ENCODE data around the gene DKC1. TPM values are rescaled to one million over a fixed set of nuclear protein-coding genes. Genes with fewer than 3 reads are reported as not detected.
A peak's percentile ranks its signal among the peaks of the same experiment; 100 is the strongest.

The DKC1 gene
- 39.3 TPM for total RNA-seq

DNA sequence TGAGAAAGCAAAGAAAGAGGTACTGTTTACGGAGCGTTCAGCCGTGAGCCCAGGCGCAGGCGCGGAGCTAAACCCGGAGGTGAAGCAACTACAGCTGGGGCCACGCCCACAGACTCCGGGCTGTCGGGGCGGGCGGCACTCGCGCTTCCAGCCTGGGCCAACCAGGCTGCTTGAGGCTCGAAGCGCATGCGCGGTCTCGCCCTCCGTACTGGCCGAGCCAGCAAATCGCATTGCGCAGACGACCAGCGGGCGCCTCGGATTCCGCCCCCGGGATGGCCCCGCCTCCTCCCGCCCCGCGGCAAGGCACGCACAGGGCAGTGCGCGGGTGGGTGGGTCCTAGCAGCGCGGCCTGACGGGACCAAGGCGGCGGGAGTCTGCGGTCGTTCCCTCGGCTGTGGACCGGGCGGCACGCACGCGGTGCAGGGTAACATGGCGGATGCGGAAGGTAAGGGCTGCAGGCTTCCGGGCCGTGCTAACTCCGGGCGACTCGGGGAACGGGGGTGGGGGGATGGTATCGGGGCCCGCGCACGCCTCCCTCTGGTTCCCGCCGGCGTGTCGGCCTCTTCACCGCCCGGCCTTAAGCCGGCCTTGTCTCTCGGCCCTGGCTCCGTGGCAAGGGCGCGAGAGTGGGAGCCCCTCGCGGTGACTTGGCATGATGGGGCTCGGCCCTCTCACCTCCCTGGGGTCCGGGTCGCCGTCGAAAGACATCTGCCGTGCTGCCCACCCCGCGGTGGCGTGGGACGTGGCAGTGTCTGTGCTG is at the start of gene DKC1:
TSS of gene DKC1 (plus strand) at position 328 of the 760 bp plus-strand sequence. CDS start at position 430, 102 bp downstream.
- H3K9me3 ChIP-seq (ENCODE audit: low read depth, low read length) = no peaks in the 10 kb centered on the region
- H3K27me3 ChIP-seq (ENCODE audit: insufficient read depth, low read length) = no peaks in the 10 kb centered on the region
- H3K4me3 ChIP-seq (ENCODE audit: low read length) = peak within 1 kb of the TSS; percentile 53
- H3K4me1 ChIP-seq (ENCODE audit: insufficient read depth, low read length) = peaks cover 13% of the 10 kb centered on the region

DNA sequence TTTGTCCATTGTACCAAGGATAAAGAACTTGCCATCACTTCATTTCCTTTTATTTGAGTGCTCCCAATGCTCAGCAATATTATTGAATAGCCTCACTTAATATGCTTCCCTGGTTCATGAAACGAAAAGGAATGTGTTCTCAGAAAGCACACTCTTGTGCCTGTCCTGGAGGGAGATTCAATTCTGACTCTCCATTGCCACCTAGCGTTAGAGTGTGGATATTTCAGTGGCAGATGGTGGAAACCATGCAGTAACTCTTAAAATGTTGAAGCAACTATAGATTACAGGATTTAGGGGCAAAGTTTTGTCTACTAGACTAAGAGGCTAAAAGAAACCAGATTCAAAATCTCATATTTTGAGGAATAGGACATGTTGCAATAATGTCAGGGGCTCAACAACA is 47.7 kb upstream of the DKC1 start:
- no peak overlapping the region for H3K4me3 ChIP-seq (ENCODE audit: low read length)
- peaks cover 81% of the 10 kb centered on the region for H3K4me1 ChIP-seq (ENCODE audit: insufficient read depth, low read length)
- H3K9me3 ChIP-seq (ENCODE audit: low read depth, low read length) = no peaks in the 10 kb centered on the region
- H3K27me3 ChIP-seq (ENCODE audit: insufficient read depth, low read length) = no peaks in the 10 kb centered on the region

DNA sequence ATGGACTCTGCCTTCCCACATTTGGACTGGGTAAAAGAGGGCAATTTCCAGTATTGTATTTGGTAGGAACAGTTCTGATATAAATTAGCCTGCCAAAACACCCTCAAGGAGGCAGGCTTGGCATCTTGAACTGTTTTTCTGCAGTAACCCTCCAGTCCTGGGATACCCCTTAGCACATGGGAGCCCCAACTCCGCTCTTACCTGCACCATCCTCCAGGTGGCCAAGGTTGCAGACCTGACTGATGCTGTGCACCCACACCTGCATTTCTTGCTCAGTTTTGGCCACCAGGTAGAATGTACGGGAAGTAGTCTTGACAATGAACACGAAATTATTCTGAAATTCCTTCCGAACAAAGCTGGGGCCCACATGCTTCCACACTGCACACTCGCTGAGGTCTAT is 46.8 kb upstream of the DKC1 start:
- Histone ChIP-seq H3K4me3 (ENCODE audit: low read length) (no peak overlapping the region), H3K27me3 (ENCODE audit: insufficient read depth, low read length) (no peaks in the 10 kb centered on the region), H3K9me3 (ENCODE audit: low read depth, low read length) (no peaks in the 10 kb centered on the region), H3K4me1 (ENCODE audit: insufficient read depth, low read length) (peaks cover 87% of the 10 kb centered on the region)

- H3K4me3 ChIP-seq (ENCODE audit: low read length) = no peak overlapping the region
- peaks cover 73% of the 10 kb centered on the region for H3K4me1 ChIP-seq (ENCODE audit: insufficient read depth, low read length)
- no peaks in the 10 kb centered on the region for H3K27me3 ChIP-seq (ENCODE audit: insufficient read depth, low read length)
- no peaks in the 10 kb centered on the region for H3K9me3 ChIP-seq (ENCODE audit: low read depth, low read length)
Observed at GRCh38 chrX:154717824-154718223, 44.8 kb upstream of the DKC1 start.

DNA sequence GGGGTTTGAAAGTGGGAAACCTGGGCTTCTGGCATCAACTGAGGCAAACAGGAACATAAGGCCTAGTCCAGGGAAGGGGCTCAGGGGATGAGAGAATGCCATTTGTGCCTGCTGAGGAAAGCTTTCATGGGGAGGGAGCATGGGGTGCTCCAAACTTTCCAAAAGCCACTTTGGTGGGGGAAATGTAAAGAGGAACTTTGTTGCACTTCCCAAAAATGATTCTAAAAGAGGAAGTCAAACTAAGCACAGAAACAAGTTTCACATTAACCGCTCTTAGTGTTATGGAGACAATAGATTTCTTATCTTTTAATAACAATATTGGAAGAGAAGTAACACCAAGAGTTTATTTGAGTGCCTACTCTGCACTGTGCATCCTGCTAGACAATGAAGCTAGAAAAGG is 44.0 kb upstream of the DKC1 start:
- Histone ChIP-seq H3K9me3 (ENCODE audit: low read depth, low read length) (no peaks in the 10 kb centered on the region), H3K27me3 (ENCODE audit: insufficient read depth, low read length) (no peaks in the 10 kb centered on the region), H3K4me3 (ENCODE audit: low read length) (no peak overlapping the region), H3K4me1 (ENCODE audit: insufficient read depth, low read length) (peaks cover 74% of the 10 kb centered on the region)

- Histone ChIP-seq H3K27me3 (ENCODE audit: insufficient read depth, low read length) (no peaks in the 10 kb centered on the region), H3K9me3 (ENCODE audit: low read depth, low read length) (no peaks in the 10 kb centered on the region), H3K4me1 (ENCODE audit: insufficient read depth, low read length) (peaks cover 75% of the 10 kb centered on the region), H3K4me3 (ENCODE audit: low read length) (no peak overlapping the region)
Observed at GRCh38 chrX:154719132-154719675, 43.5 kb upstream of the DKC1 start.

- Histone ChIP-seq H3K9me3 (ENCODE audit: low read depth, low read length) (no peaks in the 10 kb centered on the region), H3K27me3 (ENCODE audit: insufficient read depth, low read length) (no peaks in the 10 kb centered on the region), H3K4me3 (ENCODE audit: low read length) (no peak overlapping the region), H3K4me1 (ENCODE audit: insufficient read depth, low read length) (peaks cover 75% of the 10 kb centered on the region)
Observed at GRCh38 chrX:154720067-154720466, 42.6 kb upstream of the DKC1 start.

DNA sequence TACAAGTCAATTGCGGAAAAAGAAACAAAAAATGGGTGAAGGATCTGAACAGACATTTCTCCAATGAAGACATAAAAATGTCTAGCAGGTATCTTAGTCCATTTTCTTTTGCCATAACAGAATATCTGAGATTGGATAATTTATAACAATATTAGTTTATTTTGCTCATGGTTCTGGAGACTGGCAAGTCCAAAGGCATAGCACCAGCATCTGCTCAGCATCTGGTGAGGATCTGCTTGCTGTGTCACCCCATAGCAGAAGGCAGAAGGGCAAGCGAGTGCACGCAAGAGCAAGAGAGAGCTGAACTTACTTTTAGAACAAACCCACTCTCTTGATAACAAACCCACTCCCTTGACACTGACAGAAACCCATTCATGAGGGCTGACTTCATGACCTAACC is 41.5 kb upstream of the DKC1 start:
- H3K4me1 ChIP-seq (ENCODE audit: insufficient read depth, low read length) = peaks cover 75% of the 10 kb centered on the region
- H3K4me3 ChIP-seq (ENCODE audit: low read length) = no peak overlapping the region
- no peaks in the 10 kb centered on the region for H3K9me3 ChIP-seq (ENCODE audit: low read depth, low read length)
- H3K27me3 ChIP-seq (ENCODE audit: insufficient read depth, low read length) = no peaks in the 10 kb centered on the region

DNA sequence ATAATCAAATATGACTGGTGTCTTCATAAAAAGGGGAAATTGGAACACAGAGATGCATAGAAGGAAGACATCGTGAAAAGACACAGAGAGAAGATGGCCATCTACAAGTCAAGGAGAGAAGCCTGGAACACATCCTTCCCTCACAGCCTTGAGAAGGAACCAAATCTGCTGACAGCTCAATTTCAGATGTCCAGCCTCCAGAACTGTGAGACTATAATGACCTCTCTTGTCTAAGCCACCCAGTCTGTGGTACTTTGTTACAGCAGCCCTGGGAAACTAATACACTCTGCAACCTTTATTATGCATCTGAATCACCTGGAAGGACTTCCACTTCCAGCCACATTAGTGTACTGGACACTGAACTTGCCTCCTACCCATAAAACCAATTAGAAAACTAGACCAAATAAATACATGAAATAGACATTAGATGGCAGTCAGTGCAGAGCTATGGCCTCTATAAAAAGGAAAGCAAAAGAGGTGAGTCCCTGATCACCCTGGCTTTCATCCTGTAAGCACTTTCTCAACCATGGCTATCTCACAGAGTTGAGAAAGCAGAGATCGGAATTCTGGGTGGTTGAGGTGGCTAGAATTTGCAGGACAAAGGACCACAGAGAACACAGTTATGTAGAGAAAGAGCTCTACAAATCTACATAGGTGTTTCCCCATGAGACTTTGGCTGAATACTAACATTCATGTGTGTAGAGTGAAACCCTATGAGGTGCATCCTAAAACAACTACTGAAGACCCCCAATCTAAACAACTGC is 37.5 kb upstream of the DKC1 start:
- H3K4me3 ChIP-seq (ENCODE audit: low read length) = no peak overlapping the region

GRCh38 chrX:154727418-154727817 is 35.2 kb upstream of the DKC1 start:
- Histone ChIP-seq H3K9me3 (ENCODE audit: low read depth, low read length) (no peaks in the 10 kb centered on the region), H3K4me1 (ENCODE audit: insufficient read depth, low read length) (peaks cover 93% of the 10 kb centered on the region), H3K27me3 (ENCODE audit: insufficient read depth, low read length) (no peaks in the 10 kb centered on the region), H3K4me3 (ENCODE audit: low read length) (no peak overlapping the region)

More for the DNA sequence above, 37.5 kb upstream of the DKC1 start:
- Histone ChIP-seq H3K9me3 (ENCODE audit: low read depth, low read length) (no peaks in the 10 kb centered on the region), H3K4me1 (ENCODE audit: insufficient read depth, low read length) (peaks cover 78% of the 10 kb centered on the region), H3K27me3 (ENCODE audit: insufficient read depth, low read length) (no peaks in the 10 kb centered on the region)

- Histone ChIP-seq H3K27me3 (ENCODE audit: insufficient read depth, low read length) (no peaks in the 10 kb centered on the region), H3K4me1 (ENCODE audit: insufficient read depth, low read length) (peaks cover 95% of the 10 kb centered on the region), H3K9me3 (ENCODE audit: low read depth, low read length) (no peaks in the 10 kb centered on the region), H3K4me3 (ENCODE audit: low read length) (no peak overlapping the region)
Observed at GRCh38 chrX:154727871-154728270, 34.8 kb upstream of the DKC1 start.

DNA sequence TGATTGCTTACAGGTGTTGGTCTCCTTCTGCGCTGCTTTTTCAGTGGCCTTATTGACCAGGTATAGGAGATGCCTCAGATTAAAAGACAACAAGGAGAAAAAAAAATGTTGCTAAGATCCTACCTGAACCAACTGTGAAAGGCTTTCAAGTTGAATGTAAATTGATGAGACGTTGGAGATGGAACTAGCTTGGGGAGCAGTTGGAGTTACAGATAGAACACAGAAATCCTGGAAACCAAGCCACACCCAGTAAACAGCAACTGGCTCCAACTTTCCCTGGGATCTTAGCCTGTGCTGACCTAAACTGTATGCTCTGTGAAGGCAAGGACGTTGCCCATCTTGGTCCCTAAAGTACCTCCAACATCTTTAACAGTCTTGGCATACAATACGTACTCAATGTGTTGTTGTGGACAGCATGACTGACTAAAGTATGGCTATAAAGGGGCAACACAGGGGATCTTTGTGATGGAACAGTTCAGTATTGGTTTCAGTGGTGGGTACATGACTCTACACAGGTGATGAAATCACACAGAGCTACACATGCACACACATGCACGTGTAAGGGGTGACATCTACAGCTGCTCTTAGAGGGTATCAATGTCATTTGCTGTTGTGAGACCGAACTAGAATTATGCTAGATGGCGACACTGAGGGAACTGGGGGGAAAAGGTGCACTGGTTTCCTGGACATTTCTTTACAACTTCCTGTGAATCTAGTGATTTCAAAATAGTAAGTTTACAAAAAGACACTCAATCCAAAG is 34.1 kb upstream of the DKC1 start:
- H3K4me1 ChIP-seq (ENCODE audit: insufficient read depth, low read length) = peaks cover 95% of the 10 kb centered on the region
- no peak overlapping the region for H3K4me3 ChIP-seq (ENCODE audit: low read length)
- no peaks in the 10 kb centered on the region for H3K27me3 ChIP-seq (ENCODE audit: insufficient read depth, low read length)
- H3K9me3 ChIP-seq (ENCODE audit: low read depth, low read length) = no peaks in the 10 kb centered on the region

- H3K27me3 ChIP-seq (ENCODE audit: insufficient read depth, low read length) = no peaks in the 10 kb centered on the region
- peaks cover 95% of the 10 kb centered on the region for H3K4me1 ChIP-seq (ENCODE audit: insufficient read depth, low read length)
- no peaks in the 10 kb centered on the region for H3K9me3 ChIP-seq (ENCODE audit: low read depth, low read length)
Observed at GRCh38 chrX:154729439-154729838, 33.2 kb upstream of the DKC1 start.

DNA sequence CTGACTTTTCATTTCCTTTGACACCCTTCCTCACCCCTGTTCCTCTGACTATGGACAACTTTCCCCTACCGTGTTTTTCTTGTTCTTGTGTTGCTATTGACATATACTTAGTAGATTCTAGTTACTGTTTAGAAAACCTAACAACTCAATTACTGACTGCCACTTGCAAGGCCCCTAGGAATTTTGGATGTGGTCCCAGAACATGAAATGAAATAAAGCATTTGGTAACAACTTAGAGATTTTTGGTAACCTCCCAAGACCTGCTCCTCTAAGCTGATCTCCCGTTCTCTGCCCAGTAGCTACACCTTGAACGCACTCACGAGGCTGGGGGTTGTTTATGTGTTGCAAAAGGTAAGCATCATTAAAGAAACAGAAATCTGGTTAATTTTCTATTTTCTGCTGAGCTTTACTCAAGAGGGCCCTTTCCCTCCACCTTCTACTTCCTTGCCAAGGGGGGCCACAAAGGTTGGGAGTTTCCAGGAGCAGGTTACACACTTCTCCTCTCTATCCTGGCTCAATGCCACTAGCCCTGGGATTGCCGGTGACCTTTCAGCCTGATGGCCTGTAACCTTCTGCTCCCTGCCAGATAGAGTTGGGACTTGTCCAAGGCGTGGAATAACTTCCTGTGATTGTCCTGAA is 32.3 kb upstream of the DKC1 start:
- Histone ChIP-seq H3K4me1 (ENCODE audit: insufficient read depth, low read length) (peaks cover 93% of the 10 kb centered on the region), H3K4me3 (ENCODE audit: low read length) (no peak overlapping the region)

More at GRCh38 chrX:154729439-154729838, 33.2 kb upstream of the DKC1 start:
- no peak overlapping the region for H3K4me3 ChIP-seq (ENCODE audit: low read length)

More for the DNA sequence above, 32.3 kb upstream of the DKC1 start:
- no peaks in the 10 kb centered on the region for H3K27me3 ChIP-seq (ENCODE audit: insufficient read depth, low read length)
- H3K9me3 ChIP-seq (ENCODE audit: low read depth, low read length) = no peaks in the 10 kb centered on the region
